ELF-1 (cell line): Measurements from ENCODE around the gene NSF.
"Not testable (repeated sequence)": the region's sequence is repeated elsewhere in the genome, so short reads cannot be mapped to it uniquely, and the experiment has no call there.

Experiments
- DNase-seq: peaks from one replicate; pipeline ENCODE4 v3.0.0-alpha.2; 2016; ENCODE audit warnings: low read depth, low spot score

NSF gene

DNA sequence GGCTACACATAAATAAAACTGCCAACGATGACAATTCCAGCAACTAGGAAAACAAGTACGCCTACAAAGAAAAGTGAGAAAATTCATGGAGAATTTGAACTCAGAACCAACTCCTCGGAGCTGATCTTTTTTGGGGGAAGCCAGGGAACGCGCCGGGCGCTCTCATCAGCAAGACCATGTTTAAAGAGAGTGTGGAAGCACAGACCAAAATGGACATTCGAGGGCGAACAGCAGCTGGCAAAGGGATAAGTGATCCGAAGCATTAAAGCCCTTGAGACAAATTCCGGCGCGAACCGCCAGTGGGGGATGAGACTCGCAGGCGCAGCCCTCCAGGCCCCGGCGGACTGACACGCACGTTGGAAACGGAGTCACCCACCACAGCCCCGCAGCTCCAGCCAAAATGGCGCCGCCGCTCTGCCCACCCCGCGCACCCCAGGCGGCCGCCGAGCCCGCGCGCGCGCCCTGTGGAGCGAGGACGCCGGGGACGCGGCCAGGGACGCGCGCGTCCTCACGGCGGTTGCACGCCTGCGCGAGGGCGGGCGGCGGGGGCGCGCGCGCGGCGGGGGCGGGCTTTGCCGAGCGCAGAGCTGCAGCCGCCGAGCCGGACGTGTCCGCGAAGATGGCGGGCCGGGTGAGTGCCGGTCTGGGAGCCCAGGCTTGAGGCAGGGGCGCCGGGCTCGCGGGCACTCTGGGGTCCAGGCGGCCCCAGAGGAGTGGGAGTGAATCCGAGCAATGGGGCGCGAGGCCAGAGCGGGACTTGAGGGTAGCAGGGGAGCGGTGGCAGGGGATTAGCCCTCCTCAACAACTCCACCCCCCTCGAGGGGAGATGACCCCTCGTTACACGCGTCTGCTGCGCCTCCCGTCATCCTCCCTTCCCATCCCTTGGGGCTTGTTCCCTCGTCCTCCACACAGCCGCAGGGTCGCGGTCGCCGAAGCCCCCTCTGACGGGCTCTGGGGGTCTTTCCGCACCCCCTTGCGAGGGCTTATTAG is at the start of gene NSF:
TSS of gene NSF (plus strand) at position 513 of the 990 bp plus-strand sequence. CDS start at position 620, 107 bp downstream.
- not testable (repeated sequence) for DNase-seq

DNA sequence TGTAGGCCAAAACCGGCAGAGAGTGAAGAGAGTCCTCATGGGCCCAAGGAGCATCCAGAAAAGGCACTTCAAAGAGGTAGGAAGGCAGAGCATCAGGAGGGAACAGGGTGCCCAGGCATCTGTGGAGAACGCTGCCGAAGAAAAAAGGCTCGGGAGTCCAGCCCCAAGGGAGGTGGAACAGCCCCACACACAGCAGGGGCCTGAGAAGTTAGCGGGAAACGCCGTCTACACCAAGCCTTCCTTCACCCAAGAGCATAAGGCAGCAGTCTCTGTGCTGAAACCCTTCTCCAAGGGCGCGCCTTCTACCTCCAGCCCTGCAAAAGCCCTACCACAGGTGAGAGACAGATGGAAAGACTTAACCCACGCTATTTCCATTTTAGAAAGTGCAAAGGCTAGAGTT is 41.9 kb upstream of the NSF start:
- DNase-seq, result peak; percentile 0

DNA sequence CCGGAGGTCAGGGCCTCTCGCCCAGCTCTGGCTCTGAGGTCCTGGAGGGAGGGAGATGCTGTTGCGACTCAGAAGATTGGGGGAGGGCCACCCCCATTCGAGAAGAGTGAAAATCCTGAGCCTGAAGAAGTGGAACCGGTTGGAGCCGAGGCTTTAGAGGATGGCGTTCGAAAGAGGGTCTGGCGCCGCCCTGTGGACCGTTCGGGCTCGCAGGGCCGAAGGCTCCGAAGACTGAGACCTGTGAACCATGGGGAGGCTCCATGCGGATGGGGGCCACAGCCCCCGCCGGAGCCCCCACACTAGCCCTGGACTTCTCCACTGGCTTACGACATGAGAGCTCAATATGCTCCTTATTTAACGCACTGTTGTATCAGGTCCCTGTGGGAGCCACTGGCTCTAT is 31.3 kb upstream of the NSF start:
- not testable (repeated sequence) for DNase-seq

DNA sequence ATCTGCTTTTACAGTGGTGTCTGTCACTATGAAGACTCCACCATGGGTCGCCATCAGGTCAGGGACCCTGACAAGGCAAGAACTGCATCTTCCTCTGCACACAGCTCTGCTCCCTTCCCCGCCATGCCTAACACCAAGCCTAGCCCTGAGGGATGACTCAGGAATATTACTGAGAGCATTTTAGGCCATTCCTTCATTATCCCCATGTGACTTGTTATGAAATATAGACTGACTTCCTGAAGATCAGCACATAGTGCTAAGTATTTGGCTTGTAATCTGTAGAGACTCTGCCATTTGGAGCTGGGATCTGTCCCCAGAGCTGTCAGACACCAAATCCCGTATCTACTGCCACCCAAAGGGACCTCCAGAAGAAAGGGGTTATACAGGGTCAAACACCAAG is 30.4 kb upstream of the NSF start:
- DNase-seq, result not testable (repeated sequence)

DNA sequence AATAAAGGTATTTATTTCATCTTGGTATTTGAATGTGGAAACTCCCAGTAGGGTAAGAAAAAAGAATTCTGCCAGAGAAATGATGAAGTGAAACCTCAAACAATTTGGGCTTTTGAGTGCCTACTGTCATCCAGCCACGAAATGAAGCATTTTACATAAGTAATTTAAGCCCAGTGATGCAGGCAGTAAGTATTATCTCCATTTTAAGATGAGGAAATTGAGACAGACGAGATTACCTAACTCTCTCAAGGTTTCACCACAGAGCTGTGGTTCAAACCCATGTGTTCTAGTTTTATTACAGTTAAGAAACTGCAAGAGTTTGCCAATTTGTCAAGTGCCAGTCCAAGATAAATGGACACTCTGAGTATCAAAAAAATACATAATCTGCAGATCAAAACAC is 24.2 kb upstream of the NSF start:
- not testable (repeated sequence) for DNase-seq

DNA sequence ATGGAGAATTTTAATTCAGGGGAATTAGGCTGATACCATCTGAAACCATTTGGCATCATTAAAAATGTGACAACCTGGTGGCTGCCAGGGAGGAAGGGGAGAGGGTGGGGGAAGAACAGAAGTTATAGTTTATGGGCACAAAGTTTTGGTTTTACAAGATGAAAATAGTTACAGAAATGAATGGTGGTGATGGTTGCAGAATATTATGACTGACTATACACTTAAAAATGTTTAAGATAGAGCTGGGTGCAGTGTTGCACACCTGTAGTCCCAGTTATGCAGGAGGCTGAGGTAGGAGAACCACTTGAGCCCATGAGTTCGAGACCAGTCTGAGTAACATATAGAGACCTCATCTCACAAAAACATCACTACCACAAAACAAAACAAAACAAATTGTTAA is 23.5 kb upstream of the NSF start:
- not testable (repeated sequence) for DNase-seq

DNA sequence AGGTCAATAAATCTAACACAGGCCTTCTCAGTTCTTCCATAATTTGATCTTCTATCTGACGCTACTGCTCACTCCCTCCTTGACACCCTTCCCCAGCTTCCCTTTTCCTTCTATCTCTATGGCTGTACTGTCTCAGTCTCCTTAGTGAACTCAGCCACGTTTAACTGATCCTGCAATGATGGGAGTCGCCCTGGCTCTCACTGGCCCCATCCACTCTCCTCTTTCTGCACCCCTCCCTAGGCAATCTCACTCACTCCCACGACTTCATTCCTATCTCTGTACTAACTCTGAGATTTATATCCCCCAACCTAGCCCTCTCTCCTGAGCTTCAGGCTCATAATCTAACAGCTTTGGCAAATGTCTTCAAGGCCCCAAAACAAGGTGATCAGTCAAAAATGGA is 18.7 kb upstream of the NSF start:
- DNase-seq, result not testable (repeated sequence)

DNA sequence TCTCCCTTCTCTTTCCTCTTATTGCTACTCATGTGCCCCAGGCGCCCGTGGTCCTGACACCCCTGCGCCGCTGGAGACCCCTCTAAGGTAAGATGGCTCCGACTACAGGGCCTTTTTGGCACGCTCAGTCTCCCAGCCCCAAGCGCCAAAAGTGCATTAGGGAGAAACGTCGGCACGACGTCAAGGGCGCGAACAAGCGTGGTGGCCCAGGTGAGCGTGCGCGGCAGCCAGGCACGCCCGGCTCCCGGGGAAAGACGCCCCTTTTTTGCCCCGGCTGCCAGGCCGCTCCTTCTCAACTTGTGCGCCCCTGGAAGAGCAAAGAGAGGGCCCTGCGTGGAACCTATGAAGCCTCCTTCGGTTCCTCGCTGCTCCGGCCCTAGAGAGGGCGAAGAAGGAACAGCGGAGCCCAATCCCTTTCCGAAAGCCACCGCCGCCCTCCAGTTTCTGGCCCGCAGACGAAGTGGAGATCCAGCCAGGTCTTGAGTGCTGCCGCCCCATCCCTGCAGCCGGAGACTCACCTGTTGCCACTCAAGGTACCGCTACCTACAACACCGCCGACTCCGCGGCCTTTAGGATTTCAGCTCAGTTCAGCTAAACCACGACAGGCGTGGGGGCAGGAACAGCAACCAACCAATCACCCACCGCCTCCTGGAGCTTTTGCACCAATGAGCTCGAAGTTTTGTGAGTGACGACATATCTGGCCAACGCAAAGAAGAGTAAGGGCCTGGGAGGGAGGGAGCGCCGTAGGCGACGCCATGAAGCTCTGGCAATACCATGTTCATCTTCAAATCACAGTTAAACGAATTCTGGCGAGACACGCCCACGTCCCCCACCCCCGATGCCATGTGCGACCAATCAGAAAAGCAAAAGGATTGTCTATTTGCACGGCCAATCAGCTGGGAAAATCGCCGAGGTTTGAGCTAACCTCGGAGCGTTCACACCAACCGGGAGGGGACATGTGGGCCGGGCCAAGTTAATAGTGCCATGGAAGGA is 11.1 kb upstream of the NSF start, which contains the start of gene ARL17A:
TSS of gene ARL17A (minus strand) at position 609 of the 993 bp plus-strand sequence. CDS start 3,369 bp downstream, outside the sequence.
- DNase-seq, result not testable (repeated sequence)

DNA sequence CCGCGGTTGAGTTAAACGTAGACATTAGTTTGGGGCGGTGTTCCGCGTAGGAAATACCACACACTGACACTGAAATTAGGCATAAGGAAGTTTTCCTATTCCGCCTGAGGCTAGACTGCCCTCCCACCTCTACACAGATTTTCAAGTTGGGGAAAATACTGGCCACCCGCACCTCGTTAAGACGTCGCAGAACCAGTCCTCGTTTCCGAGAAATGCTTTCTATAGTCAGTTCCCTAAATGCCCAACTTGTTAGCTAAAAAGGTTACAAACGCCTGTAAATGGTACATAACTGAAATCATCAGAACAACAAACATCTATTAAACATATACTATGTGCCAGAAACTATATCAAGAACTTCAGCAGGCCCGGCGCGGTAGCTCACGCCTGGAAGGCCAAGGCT is 10.4 kb upstream of the NSF start:
- not testable (repeated sequence) for DNase-seq

DNA sequence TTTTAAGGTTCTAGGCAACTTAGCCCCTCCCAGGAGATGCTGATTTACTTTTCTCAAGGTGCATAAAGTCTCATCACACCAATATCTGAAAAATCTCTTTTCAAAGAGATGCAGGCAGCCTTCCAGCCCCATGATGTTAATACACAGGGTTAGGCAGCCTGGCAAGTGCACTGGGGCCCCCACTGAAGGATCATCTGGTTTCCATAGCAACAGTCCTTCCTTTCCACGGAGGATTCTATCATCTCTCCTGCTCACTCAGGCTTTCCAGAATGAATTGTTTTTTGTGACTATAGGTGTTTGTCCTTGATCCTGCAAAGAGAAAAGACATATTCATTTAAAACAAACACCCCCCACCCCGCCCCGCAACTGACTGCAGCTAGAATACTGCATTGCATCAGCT is 5.0 kb upstream of the NSF start:
- DNase-seq, result not testable (repeated sequence)

DNA sequence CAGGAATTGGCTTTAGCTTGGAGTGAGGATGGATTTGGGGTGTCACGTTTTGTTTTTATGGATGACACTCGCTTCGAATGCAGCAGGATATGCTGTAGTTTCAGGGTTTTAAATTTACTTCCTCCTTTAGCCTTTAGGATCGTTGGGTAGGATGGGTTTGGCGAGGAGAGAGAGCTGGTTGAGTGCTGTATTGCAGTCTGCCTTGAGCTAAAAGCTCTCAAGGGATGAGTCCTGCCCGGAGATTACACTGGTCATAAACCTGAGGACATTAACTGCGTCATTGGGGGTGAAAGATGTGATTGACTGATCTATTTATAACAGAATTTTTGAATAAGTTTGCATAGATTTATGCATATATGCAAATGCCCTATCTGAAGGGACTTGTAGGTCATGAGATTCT is 863 bp downstream of the NSF start:
- not testable (repeated sequence) for DNase-seq

DNA sequence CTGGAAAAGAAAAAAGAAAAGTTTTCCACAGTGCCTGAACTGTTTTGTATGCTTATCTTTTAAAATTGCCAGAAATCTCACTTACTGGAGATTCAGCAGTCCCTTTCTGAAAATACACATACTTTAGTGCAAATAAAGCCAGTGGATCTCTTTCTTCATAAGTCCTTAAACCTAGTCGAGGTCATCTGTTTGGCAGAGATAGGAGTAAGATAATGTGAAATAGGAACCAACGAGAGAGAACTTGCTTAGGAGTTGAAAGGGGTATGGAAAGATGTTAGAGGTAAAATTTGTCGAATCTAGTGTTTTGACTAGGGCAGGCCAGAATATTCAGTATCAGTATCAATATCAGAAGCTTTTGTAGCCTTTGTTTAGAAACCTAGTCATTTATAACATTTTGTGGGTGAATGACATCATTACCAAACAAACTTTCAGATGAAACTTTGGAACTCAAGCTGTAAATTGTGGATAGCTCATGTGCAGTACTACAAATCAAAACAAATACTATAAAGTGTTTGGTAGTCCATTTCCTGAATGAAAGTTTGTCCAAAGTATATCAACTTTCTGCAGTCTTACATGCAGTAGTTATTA is 8.0 kb downstream of the NSF start:
- not testable (repeated sequence) for DNase-seq

DNA sequence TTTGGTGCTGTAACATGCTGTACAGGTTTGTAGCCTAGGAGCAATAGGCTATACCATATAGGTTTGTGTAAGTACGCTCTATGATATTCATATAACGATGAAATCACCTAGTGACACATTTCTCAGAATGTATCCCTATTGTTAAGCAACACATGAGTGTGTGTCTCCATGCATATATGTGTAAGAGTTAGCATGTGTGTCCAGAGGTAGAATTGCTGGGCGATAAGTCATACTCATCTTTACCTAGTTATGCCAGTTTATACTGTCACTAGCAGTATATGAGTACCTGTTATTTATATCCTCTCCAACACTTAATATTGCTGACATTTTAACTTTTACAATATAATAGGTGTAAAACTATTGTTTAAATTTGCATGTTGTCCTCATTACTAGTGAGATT is 10.3 kb downstream of the NSF start:
- not testable (repeated sequence) for DNase-seq

DNA sequence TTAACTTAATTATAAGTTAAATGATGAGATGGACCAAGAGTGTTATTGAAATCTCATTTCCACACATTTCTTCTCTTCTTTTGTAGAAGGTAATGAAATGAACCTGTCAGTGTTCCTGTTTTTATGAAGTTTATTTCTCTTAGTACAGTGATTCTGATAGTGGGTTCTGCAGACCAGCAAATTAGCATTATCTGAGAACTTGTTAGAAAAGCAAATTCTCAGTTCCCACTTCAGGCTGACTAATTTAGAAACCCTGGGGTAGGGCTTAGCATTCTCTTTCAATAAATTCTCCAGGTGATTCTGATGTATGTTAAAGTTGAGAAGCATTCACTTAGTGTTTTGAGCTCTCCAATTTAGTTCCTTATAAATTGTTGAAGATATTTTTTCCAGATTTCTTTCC is 12.7 kb downstream of the NSF start:
- not testable (repeated sequence) for DNase-seq

DNA sequence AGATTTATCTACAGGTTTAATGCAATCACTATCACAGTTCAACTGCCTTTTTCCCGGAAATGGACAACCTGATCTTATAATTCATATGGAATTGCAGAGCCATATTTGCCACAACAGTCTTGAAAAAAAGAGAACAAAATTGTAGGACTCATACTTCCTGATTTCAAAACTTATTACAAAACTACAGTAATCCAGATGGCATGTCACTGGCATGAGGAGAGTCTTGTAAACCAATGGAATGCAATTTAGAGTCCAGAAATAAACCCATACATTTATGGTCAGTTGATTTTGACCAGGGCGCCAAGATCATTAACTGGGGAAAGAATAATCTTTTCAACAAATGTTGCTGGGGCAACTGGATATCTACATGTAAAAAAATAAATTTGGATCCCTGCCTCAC is 20.8 kb downstream of the NSF start:
- not testable (repeated sequence) for DNase-seq

DNA sequence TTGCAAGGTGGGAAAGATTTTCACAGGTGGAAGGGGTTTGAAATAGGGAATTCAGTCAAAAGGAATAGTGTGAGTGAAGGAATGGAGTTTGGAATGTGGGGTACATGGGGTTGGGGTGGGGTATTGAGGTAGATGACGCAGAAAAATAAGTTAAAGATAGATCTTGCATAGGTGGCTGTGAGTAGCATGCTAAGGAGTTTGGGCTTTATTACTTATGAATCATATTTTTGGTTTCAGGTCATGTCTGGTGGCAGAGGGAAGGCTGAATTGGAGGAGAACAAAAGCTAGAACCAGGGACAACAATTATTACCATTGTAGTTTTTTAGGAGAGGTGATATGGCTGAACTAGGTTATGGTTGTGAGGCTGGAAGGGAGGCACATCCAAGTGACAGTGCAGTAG is 23.4 kb downstream of the NSF start:
- DNase-seq, result not testable (repeated sequence)

DNA sequence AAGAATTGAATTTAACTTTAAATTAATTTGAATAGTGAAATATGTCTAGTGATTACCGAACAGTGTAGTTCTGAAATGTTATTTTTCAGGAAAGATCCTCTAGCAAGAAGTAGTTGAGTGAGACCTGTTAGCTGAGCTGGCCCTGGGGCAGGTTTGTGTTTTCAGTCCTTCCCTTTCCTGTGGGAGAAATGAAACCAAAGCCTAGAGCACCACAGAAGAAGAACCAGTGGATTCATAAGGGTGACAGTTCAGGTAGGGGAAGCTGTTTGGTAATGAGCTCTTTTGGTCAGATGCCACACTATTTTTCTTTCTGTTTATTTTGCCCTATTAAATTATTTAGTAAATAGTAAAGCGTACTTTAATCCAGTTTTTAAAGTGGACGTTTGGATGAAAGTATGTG is 26.7 kb downstream of the NSF start:
- not testable (repeated sequence) for DNase-seq

DNA sequence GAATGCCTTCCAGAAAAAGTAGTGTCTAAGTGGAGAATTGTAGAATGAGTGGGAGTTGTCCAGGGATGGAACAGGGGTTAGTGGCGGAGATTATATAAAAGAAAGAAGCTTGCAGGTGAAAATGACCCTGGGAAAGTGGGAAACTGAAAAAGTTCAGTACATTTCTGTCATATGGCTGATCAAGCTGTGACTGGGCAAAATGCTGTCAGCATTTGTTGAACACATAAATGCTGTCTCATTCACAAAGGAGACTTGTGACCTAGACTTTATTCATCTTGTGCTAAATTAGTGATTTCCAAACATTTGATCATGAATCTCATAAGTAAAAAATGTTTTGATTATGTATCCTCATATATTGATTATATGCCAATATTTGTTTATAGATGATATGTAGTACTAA is 28.5 kb downstream of the NSF start:
- DNase-seq, result not testable (repeated sequence)

DNA sequence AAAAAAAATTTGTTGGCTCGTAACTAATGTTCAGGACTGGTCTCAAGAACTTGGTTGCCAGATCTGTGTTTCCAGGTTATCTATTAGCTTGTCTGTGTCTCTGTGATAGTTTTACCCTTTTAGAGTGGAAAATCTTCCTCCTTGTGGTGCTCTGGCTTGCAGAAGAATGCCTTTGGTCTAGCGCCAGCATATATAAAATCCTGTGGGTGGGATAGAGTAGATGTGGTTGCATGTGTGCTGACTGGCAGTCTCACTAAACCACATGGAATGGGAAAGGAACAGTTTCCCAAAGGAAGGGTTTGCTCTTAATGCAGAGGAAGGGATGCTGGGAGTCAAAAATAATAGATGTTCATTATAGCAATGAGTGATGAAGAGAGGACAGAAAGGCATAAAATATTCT is 33.3 kb downstream of the NSF start:
- not testable (repeated sequence) for DNase-seq

DNA sequence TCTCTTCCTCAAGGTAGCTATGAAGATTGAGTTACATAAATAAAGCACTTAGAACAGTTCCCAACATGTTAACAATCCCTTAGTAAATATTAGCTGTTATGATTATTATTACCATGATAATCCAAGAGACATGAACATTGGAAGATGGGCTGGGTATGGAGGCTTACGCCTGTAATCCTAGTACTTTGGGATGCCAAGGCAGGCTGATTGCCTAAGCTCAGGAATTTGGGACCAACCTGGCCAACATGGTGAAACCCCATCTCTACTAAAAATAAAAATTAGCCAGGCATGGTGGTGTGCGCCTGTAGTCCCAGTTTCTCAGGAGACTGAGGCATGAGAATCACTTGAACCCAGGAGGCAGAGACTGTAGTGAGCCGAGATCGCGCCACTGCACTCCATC is 34.3 kb downstream of the NSF start:
- not testable (repeated sequence) for DNase-seq

DNA sequence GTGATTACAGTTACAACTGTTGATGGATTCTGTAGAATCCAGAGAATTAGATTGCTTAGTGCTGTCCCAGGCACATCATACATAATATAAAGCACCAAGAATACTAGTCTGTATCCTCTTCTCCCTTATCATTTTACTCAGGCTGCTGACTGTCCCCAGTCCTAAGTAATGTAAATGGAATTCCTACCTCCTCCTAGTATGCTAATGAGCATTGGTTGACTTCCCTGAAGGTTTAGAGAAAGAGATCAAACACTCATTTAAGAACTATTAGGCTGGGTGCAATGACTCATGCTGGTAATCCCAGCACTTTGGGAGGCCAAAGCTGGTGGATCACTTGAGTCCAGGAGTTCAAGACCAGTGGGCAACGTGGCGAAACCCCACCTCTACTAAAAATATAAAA is 37.0 kb downstream of the NSF start:
- DNase-seq, result not testable (repeated sequence)
